Stomach (tissue), 4 donors: ENCODE results near the gene ATP6AP2.

Experiments used
- CTCF ChIP-seq, 7 experiments: fragments of 450-650 bp in 4 of 7; fragments of 200-600 bp in 3 of 7; sonication (generic) in 3 of 7; IDR thresholded peaks; one replicate each; pipeline ENCODE4 v1.5.1; 2016 to 2019; ENCODE audit warnings: antibody characterized with exemption in 7 of 7, control low read depth in 2 of 7, mild to moderate bottlenecking in 1 of 7
- EP300 ChIP-seq: sonication (generic); formaldehyde crosslinking; IDR thresholded peaks from one replicate; pipeline ENCODE4 v1.6.1; 2017; ENCODE audit warnings: antibody characterized with exemption
- POLR2A ChIP-seq, 4 donors: fragments of 450-650 bp; IDR thresholded peaks; one replicate each; pipeline ENCODE4 v1.6.1; 2016; ENCODE audit warnings: antibody characterized with exemption in 4 of 4, control low read depth in 2 of 4, mild to moderate bottlenecking in 1 of 4, moderate library complexity in 1 of 4
- POLR2AphosphoS5 ChIP-seq, 3 donors: sonication (generic); formaldehyde crosslinking; IDR thresholded peaks; one replicate each; pipeline ENCODE4 v1.6.1; 2016; ENCODE audit warnings: antibody characterized with exemption in 3 of 3

DNA sequence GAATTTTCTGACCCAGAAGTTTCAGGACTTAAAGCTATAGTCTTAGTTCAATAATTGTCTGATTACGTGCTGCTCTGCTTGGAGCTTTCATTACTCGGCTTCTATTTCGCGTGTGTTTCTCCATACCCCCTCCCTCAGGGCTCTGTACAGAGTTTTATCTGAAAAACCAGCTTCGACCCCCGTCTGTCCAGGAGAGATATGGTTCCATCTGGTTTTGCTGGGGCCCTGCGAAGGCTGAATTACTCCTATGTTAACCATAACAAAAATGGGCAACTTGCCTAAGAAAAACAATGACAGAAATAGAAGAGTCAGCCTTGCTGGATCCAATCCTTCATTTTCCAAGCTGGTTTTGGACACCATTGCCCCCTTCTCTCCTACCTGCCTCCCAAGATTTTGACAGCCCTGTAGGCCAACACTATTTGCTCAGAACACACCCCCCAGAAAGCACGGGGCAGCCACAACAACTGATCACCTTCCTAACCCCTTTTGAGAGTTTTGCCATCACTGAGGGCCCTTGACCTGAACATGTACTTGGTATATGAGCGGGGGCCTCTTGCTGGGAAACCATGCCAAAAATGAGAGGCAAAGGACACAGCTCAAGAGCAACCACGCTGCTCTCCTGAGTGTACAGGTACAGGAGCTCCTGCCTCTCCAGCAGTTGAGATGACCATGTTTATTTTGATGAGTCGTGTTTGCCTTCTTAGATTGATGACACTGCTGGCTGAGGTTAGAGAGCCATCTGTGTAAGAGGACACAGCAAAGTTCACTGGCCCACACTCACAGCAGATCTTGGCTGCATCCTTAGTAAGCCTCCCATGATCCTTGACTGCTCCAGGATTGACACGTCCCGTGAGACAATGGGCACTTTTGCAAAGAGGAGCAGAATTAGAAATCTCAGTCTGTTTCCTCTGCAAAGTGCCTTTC is 36.2 kb upstream of the ATP6AP2 start:
- TF ChIP-seq CTCF (IDR thresholded peaks at IDR 0.05): no peak
- no peak for TF ChIP-seq POLR2A (IDR thresholded peaks at IDR 0.05)
- TF ChIP-seq EP300: no peak
- TF ChIP-seq POLR2AphosphoS5 (IDR thresholded peaks at IDR 0.05): no peak
